ENCODE results near the gene TMEM272. TPM values are rescaled to one million over a fixed set of nuclear protein-coding genes. Genes with fewer than 3 reads are reported as not detected.

The TMEM272 gene
- total and polyA plus RNA-seq, 9 of the 15 experiments (the other 6 are each of a cell fraction or from before 2014, with no cell fraction given) = 0.04 to 0.16 (median 0.06) TPM; not detected in 2

GRCh38 chr13:51892657-51893056 lies 47.7 kb upstream of the TMEM272 start (continued):
- TF ChIP-seq, protein P1, sequence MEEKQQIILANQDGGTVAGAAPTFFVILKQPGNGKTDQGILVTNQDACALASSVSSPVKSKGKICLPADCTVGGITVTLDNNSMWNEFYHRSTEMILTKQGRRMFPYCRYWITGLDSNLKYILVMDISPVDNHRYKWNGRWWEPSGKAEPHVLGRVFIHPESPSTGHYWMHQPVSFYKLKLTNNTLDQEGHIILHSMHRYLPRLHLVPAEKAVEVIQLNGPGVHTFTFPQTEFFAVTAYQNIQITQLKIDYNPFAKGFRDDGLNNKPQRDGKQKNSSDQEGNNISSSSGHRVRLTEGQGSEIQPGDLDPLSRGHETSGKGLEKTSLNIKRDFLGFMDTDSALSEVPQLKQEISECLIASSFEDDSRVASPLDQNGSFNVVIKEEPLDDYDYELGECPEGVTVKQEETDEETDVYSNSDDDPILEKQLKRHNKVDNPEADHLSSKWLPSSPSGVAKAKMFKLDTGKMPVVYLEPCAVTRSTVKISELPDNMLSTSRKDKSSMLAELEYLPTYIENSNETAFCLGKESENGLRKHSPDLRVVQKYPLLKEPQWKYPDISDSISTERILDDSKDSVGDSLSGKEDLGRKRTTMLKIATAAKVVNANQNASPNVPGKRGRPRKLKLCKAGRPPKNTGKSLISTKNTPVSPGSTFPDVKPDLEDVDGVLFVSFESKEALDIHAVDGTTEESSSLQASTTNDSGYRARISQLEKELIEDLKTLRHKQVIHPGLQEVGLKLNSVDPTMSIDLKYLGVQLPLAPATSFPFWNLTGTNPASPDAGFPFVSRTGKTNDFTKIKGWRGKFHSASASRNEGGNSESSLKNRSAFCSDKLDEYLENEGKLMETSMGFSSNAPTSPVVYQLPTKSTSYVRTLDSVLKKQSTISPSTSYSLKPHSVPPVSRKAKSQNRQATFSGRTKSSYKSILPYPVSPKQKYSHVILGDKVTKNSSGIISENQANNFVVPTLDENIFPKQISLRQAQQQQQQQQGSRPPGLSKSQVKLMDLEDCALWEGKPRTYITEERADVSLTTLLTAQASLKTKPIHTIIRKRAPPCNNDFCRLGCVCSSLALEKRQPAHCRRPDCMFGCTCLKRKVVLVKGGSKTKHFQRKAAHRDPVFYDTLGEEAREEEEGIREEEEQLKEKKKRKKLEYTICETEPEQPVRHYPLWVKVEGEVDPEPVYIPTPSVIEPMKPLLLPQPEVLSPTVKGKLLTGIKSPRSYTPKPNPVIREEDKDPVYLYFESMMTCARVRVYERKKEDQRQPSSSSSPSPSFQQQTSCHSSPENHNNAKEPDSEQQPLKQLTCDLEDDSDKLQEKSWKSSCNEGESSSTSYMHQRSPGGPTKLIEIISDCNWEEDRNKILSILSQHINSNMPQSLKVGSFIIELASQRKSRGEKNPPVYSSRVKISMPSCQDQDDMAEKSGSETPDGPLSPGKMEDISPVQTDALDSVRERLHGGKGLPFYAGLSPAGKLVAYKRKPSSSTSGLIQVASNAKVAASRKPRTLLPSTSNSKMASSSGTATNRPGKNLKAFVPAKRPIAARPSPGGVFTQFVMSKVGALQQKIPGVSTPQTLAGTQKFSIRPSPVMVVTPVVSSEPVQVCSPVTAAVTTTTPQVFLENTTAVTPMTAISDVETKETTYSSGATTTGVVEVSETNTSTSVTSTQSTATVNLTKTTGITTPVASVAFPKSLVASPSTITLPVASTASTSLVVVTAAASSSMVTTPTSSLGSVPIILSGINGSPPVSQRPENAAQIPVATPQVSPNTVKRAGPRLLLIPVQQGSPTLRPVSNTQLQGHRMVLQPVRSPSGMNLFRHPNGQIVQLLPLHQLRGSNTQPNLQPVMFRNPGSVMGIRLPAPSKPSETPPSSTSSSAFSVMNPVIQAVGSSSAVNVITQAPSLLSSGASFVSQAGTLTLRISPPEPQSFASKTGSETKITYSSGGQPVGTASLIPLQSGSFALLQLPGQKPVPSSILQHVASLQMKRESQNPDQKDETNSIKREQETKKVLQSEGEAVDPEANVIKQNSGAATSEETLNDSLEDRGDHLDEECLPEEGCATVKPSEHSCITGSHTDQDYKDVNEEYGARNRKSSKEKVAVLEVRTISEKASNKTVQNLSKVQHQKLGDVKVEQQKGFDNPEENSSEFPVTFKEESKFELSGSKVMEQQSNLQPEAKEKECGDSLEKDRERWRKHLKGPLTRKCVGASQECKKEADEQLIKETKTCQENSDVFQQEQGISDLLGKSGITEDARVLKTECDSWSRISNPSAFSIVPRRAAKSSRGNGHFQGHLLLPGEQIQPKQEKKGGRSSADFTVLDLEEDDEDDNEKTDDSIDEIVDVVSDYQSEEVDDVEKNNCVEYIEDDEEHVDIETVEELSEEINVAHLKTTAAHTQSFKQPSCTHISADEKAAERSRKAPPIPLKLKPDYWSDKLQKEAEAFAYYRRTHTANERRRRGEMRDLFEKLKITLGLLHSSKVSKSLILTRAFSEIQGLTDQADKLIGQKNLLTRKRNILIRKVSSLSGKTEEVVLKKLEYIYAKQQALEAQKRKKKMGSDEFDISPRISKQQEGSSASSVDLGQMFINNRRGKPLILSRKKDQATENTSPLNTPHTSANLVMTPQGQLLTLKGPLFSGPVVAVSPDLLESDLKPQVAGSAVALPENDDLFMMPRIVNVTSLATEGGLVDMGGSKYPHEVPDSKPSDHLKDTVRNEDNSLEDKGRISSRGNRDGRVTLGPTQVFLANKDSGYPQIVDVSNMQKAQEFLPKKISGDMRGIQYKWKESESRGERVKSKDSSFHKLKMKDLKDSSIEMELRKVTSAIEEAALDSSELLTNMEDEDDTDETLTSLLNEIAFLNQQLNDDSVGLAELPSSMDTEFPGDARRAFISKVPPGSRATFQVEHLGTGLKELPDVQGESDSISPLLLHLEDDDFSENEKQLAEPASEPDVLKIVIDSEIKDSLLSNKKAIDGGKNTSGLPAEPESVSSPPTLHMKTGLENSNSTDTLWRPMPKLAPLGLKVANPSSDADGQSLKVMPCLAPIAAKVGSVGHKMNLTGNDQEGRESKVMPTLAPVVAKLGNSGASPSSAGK (IDR thresholded peaks at IDR 0.05) = no peak
